ENCODE results near the gene KMT5B.
A peak's percentile ranks its signal among the peaks of the same experiment; 100 is the strongest.
"Not testable (repeated sequence)": the region's sequence is repeated elsewhere in the genome, so short reads cannot be mapped to it uniquely, and the experiment has no call there.

The KMT5B gene

GRCh38 chr11:68213135-68213515 lies at the start of gene KMT5B:
KMT5B (minus strand) TSS chr11:68213296; CDS start chr11:68190076, 23,220 bp downstream.
- DNase-seq: no peak

GRCh38 chr11:68262544-68262827 lies 49.4 kb upstream of the KMT5B start:
- DNase-seq: no peak

DNA sequence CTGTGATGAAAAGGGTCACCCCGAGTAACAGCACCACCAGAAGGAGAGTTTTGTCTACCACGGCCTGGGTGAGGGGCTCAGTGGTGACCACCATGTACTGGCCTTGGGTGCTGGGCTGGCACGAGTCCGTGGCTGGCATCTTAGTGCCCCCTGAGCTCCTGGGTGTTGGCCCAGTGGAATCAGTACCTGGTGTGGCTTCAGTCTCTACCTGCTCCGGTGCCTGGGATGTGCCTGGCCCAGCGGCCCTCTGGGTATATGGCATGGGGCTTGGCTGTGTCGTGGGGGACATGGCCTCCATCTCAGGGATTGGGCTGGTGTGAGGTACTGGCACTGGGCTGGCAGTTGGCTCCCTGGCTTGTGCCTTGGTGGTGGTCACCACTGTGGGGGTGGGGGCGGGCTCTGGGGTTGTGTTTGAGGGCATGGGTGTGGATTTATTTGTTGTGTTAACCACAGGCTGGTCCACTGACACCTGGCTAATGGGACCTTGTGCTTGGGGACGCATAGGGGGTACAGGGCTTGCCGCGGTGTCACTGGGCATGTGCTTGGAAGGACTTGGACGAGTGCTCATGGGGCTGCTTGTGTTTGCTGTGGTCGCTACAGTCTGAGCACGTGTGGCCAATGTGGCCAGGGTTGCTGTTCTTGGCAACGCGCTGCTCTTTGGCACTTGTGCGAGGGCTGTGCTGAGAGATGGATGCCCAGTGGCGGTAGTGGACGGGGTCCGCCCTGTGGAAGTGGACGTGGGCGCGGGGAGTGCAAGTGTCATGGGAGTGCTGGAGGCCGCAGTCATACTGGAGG lies 48.9 kb upstream of the KMT5B start:
- no peak for DNase-seq

GRCh38 chr11:68261006-68261405 lies 47.9 kb upstream of the KMT5B start:
- DNase-seq: no peak

DNA sequence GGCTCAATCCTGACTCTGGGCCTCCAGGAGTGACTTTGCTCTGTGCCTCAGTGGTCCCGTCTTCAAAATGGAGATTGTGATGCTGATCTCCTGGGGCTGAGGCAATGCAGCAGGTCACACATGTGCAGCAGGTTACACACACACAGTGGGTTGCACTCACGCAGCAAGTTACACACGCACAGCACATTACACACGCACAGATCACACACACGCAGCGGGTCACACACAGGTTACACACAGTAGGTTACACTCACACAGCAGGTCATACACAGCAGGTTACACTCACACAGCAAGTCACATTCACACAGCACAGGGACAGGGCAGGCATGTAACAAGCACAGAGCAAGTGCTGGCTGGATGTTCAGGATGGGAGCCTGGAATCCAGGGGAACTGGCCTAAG lies 47.4 kb upstream of the KMT5B start:
- no peak for DNase-seq

GRCh38 chr11:68259122-68259959 lies 46.2 kb upstream of the KMT5B start:
- DNase-seq: no peak

GRCh38 chr11:68258363-68258765 lies 45.3 kb upstream of the KMT5B start:
- DNase-seq: no peak

DNA sequence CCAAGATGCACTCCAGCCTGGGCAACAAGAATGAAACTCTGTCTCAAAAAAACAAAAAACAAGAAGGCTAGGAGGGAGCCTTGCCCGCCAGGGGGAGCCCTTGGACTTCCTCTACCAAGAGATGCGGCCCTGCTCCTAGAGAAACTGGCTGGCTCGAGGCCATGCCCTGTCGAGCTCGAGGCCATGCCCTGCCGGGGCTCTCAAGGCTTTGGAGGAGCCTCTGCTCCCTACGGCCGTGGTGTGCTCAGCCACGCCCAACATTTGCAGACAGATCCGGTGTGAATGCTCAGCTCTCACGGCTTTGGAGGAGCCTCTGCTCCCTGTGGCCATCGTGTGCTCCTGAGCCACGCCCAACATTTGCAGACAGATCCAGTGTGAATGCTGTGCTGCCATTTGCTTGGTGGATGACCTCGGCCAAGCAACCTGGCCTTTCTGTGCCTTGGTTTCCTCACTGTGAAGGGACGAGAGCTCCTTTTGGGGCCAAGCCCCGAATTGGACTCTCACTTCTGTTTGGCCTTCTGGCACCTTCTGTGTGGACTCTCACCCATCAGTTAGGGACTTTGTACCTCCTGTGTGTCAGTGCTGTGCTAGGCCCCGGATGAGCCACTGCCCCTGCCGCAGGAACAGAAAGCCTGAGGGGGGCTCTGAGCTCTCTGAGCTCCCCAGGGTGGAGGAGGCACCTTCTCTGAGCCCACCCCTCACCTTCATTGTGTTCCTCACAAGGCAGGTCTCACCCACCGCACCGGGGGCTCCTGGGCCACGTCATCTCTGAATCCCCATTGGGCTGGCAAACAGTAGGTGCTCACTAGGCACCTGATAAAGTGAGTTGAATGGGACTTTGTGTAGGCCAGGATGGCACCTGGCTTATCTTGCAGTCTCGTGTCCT lies 44.6 kb upstream of the KMT5B start:
- DNase-seq: peak; percentile 94

GRCh38 chr11:68256331-68256741 lies 43.2 kb upstream of the KMT5B start:
- DNase-seq: no peak

GRCh38 chr11:68255526-68255925 lies 42.4 kb upstream of the KMT5B start:
- no peak for DNase-seq

GRCh38 chr11:68254421-68254820 lies 41.3 kb upstream of the KMT5B start:
- no peak for DNase-seq

- DNase-seq: no peak
These were observed 38.7 kb upstream of the KMT5B start for GRCh38 chr11:68251765-68252164.

DNA sequence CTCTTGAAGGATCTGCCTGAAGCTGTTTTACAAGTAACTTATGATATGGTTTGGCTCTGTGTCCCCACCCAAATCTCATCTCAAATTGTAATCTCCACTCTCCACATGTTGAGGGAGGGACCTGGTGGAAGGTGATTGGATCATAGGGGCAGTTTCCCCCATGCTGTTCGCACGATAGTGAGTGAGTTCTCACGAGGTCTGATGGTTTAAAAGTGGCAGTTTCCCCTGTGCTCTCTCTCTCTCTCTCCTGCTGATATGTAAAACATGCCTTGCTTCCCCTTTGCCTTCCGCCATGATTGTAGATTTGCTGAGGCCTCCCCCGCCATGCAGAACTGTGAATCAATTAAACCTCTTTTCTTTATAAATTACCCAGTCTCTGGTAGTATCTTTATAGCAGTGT lies 31.8 kb upstream of the KMT5B start:
- not testable (repeated sequence) for DNase-seq

DNA sequence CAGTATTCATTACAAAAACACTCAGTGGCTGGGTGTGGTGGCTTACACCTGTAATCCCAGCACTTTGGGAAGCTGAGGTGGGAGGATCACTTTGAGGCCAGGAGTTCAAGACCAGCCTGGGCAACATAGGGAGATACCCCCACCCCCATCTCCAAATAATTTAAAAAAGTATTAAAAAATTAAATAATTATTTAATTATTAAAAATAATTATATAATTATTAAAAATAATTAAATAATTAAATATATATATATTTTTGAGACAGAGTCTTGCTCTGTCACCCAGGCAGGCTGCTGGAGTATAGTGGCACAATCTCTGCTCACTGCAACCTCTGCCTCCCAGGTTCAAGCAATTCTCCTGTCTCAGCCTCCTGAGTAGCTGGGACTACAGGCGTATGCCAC lies 30.8 kb upstream of the KMT5B start:
- DNase-seq: not testable (repeated sequence)

DNA sequence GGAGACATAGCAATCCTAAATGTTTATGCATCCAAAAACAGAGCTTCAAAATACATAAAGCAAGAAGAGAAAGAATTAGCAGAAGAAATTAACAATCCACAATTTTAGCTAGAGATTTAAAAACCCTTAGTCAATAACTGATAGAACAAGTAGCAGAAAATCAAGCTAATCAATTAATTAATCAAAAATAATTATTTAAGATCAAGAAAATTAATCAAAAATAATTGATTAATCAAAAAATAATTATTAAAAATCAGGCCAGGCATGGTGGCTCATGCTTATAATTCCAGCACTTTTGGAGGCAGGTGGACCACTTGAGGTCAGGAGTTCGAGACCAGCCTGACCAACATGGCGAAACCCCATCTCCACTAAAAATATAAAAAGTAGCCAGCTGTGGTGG lies 29.5 kb upstream of the KMT5B start:
- no peak for DNase-seq

DNA sequence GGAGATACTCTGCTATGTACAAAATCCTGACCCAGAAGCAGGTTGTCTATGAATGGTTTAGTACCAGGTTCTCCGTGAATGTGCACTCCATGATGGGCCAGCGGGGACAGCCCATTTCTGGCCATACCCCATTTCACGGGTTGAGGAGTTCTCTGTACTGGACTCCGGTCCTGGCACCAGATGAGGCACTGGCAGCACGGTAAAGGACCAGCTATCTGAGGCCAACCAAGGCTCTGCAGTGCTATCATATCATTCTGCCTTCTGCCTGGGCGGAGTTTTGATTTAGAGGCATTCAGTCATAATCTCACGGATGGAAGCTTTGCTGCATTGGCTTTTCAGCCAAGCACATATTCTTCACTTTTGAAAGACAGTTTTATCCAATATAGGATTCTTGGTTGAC lies 18.5 kb upstream of the KMT5B start:
- no peak for DNase-seq

DNA sequence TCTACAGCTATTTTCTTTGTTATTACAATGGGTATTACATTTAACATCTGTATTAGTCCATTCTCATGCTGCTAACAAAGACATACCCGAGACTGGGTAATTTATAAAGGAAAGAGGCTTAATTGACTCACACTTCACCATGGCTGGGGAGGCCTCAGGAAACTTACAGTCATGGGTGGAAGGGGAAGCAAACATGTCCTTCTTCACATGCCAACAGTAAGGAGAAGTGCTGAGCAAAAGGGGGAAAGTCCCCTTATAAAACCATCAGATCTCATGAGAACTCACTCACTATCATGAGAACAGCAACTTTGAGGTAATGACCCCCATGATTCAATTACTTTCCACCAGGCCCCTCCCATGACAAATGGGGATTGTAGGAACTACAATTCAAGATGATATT lies 16.5 kb upstream of the KMT5B start:
- DNase-seq: no peak

DNA sequence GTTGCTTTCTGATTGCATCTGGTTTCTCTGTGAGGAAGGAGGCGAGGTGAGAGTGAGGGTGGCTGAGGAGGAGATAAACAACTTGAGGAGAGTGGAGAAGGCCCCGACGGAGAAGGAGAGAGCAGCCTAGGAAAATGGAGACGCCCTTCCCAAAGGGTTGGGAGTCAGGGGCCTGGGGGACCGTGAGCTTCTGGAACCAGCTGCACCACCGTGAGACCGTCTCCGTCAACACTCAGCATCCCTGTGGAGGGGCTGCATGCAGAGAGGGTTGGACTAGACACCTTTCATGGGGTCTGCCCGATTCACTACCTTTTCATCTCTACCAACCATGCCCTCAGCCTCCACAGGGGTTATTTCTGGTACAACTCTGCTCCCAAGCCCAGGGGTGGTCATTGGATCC lies 13.3 kb upstream of the KMT5B start:
- DNase-seq: no peak

GRCh38 chr11:68224606-68225005 lies 11.5 kb upstream of the KMT5B start:
- no peak for DNase-seq

DNA sequence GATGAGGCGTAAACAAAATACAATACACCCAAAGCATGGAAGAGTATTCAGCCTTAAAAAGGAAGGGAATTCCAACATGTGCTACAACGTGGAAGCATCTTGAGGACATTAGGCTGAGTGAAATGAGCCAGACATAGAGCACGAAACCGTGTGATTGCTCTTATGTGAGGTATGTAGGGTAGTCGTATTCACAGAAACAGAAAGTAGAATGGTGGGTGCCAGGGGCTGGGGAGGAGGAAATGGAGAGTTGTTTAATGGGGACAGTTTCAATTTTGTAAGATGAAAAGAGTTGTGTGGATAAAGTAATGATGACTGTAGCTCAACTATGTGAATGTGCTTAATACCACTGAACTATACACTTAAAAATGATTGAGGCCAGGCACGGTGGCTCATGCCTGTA lies 10.2 kb upstream of the KMT5B start:
- no peak for DNase-seq

DNA sequence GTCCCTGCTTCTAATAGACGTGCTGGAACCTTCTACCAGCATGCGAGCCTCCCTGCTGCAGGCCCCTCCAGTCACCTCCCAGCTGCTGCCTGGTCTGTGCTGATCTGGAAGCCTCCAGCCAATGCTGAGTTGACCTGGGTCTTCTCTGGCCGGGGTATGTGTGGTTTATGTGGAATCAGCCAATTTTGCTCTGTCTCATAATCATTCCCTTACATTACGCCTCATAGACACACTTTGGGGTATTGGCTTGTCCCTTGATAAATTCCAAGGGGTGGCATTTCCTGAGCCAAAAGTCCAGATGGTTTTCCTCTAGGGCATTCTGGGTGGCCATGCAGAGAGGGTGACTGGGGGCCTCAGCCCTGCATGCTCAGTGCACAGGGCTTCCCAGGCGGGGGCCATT lies 8.3 kb upstream of the KMT5B start:
- DNase-seq: no peak

DNA sequence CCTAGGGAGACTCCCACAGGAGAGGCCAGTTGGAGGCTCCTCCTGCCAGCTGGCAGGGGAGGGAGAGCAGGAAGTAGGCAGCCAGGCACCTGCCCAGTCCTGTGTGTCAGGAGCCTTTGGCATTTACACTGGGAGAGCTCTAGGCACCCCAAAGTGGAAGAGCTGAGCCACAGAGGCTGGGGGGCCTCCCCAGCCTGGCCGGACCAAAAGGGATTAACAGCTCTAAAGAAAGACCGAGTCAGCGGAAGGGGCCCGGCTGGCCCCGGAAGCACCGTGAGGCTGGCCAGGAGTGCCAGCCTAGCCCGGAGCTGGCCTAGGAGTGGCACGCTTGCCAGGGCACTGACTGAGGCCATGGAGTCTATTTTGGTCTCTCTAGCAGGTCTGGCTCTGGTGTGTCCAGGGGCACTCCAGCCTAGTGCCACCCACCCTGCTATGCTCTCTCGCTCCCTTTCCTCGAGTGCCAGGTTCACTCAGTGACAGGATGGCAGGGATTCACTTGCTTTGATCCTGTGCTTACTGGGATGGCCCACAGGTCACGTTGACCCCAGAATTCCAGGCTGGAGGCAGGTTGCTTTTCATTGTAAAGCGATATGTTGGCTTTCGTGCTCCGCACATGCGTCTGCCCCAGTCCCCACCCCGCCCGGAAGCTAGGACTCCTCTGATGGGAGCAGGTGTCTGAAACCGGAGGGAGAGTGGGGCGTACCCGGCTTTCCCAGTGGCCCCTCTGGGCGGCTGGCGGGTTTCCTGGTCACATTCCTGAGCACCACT lies 3.3 kb upstream of the KMT5B start:
- no peak for DNase-seq
